ENCODE data around the gene APCDD1L.

DNA sequence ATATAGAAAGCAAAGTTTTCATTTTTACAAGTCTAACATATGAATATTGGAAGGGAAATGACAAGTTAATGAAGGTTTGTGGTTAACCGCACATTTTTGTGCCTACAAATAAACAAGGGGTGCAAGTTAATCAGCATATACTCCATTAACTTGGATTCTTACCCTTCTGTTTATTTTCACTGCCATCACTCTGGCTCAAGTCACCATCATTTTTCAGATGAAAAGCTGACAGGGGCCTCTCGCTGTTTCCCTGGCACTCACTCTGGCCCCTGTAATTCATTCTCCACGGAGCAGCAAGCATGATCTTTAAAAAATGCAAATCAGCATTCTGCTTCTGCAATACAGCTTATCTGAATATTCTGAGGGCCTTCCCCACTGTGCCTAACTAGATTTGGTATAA lies 29.8 kb downstream of the APCDD1L start:
- TF ChIP-seq YY1 (IDR thresholded peaks at IDR 0.05; ENCODE audit: insufficient read depth, insufficient read length) (no peak), ZNF274 (IDR thresholded peaks at IDR 0.05; ENCODE audit: low read depth, low read length) (no peak), SUZ12 (IDR thresholded peaks at IDR 0.05; ENCODE audit: extremely low read depth, insufficient read depth, insufficient read length) (no peak)
